Liver (tissue), 9 donors: ENCODE results near the gene TMEM178B. TPM values are rescaled to one million over a fixed set of nuclear protein-coding genes. Genes with fewer than 3 reads are reported as not detected.

Experiments
- DNase-seq: peaks from one replicate; pipeline ENCODE4 v3.0.0-alpha.2; 2017; ENCODE audit warnings: low spot score
- H3K27ac ChIP-seq, 2 donors: one replicate each; pipeline ENCODE4 v1.7.0; 2013; ENCODE audit warnings: inconsistent platforms in 2 of 2, low read length in 2 of 2, control low read depth in 1 of 2, low read depth in 1 of 2, mild to moderate bottlenecking in 1 of 2
- H3K27me3 ChIP-seq, 4 donors: one replicate each; pipeline versions ENCODE4 v1.6.1 to v1.7.0; 2013; ENCODE audit warnings: low read length in 3 of 4, inconsistent platforms in 1 of 4, mild to moderate bottlenecking in 1 of 4, moderate library complexity in 1 of 4; ENCODE audit not compliant: control insufficient read depth in 4 of 4, insufficient read depth in 4 of 4
- H3K36me3 ChIP-seq, 4 donors: one replicate each; pipeline versions ENCODE4 v1.6.1 to v1.7.0; 2013; ENCODE audit warnings: low read length in 3 of 4, mild to moderate bottlenecking in 3 of 4, low read depth in 1 of 4, moderate library complexity in 1 of 4; ENCODE audit not compliant: control insufficient read depth in 4 of 4, insufficient read depth in 3 of 4
- H3K4me1 ChIP-seq, 4 donors: one replicate each; pipeline versions ENCODE4 v1.6.1 to v1.7.0; 2013; ENCODE audit warnings: low read length in 3 of 4, mild to moderate bottlenecking in 3 of 4, moderate library complexity in 1 of 4; ENCODE audit not compliant: control insufficient read depth in 4 of 4, insufficient read depth in 4 of 4
- H3K4me3 ChIP-seq, 3 donors: one replicate each; pipeline versions ENCODE4 v1.6.1 to v1.7.0; 2013; ENCODE audit warnings: low read length in 3 of 3, control low read depth in 1 of 3, low read depth in 1 of 3, mild to moderate bottlenecking in 1 of 3
- H3K9ac ChIP-seq, 2 donors: one replicate each; pipeline ENCODE4 v1.7.0; 2013; ENCODE audit warnings: low read length in 2 of 2, mild to moderate bottlenecking in 2 of 2, moderate library complexity in 2 of 2, control low read depth in 1 of 2, low read depth in 1 of 2
- H3K9me3 ChIP-seq, 4 donors: one replicate each; pipeline versions ENCODE4 v1.6.1 to v1.7.0; 2013; ENCODE audit warnings: low read length in 3 of 4; ENCODE audit not compliant: control insufficient read depth in 4 of 4
- ATF3 ChIP-seq: IDR thresholded peaks from 2 replicates; pipeline ENCODE4 v1.6.1; 2016; ENCODE audit warnings: antibody characterized with exemption
- CTCF ChIP-seq: fragments of 150-350 bp; IDR thresholded peaks from 2 replicates; pipeline ENCODE4 v1.5.1; 2017; ENCODE audit warnings: improper control_type of control experiment, low read depth, low read length; ENCODE audit not compliant: missing input control
- EGR1 ChIP-seq, 2 donors: IDR thresholded peaks; 2 replicates each; pipeline ENCODE4 v1.6.1; 2016 to 2018; ENCODE audit warnings: antibody characterized with exemption in 2 of 2, low read depth in 2 of 2
- FOXA1 ChIP-seq: IDR thresholded peaks from 2 replicates; pipeline ENCODE4 v1.6.1; 2016; ENCODE audit warnings: antibody characterized with exemption
- FOXA2 ChIP-seq: IDR thresholded peaks from 2 replicates; pipeline ENCODE4 v1.6.1; 2016; ENCODE audit warnings: antibody characterized with exemption
- GABPA ChIP-seq, 2 donors: IDR thresholded peaks in 1 of 2; conservative IDR thresholded peaks in 1 of 2; 2 replicates each; pipeline ENCODE4 v1.6.1; 2016; ENCODE audit warnings: antibody characterized with exemption in 2 of 2, mild to moderate bottlenecking in 1 of 2, moderate library complexity in 1 of 2
- HNF4A ChIP-seq, 2 donors: conservative IDR thresholded peaks; 2 replicates each; pipeline ENCODE4 v1.6.1; 2016; ENCODE audit warnings: antibody characterized with exemption in 2 of 2, mild to moderate bottlenecking in 2 of 2
- HNF4G ChIP-seq: IDR thresholded peaks from 2 replicates; pipeline ENCODE4 v1.6.1; 2016; ENCODE audit warnings: antibody characterized with exemption
- JUND ChIP-seq, 2 donors: IDR thresholded peaks; 2 replicates each; pipeline ENCODE4 v1.6.1; 2016; ENCODE audit warnings: antibody characterized with exemption in 2 of 2
- MAX ChIP-seq: IDR thresholded peaks from 2 replicates; pipeline ENCODE4 v1.6.1; 2016; ENCODE audit warnings: antibody characterized with exemption
- NR2F2 ChIP-seq: IDR thresholded peaks from 2 replicates; pipeline ENCODE4 v1.6.1; 2016; ENCODE audit warnings: antibody characterized with exemption
- RAD21 ChIP-seq, 2 donors: IDR thresholded peaks; 2 replicates each; pipeline ENCODE4 v1.6.1; 2016; ENCODE audit warnings: antibody characterized with exemption in 2 of 2, mild to moderate bottlenecking in 2 of 2
- REST ChIP-seq: IDR thresholded peaks from 2 replicates; pipeline ENCODE4 v1.6.1; 2016; ENCODE audit warnings: antibody characterized with exemption, mild to moderate bottlenecking
- SP1 ChIP-seq: IDR thresholded peaks from 2 replicates; pipeline ENCODE4 v1.6.1; 2018; ENCODE audit warnings: antibody characterized with exemption, mild to moderate bottlenecking
- TAF1 ChIP-seq: conservative IDR thresholded peaks from 2 replicates; pipeline ENCODE4 v1.6.1; 2016; ENCODE audit warnings: antibody characterized with exemption, mild to moderate bottlenecking
- YY1 ChIP-seq: IDR thresholded peaks from 2 replicates; pipeline ENCODE4 v1.6.1; 2016; ENCODE audit warnings: antibody characterized with exemption, mild to moderate bottlenecking
- ZBTB33 ChIP-seq: IDR thresholded peaks from 2 replicates; pipeline ENCODE4 v1.6.1; 2016; ENCODE audit warnings: antibody characterized with exemption
- WGBS: extraction: QIAGEN DNeasy Blood & Tissue Kit; methylation state at CpG from one replicate; pipeline ENCODE4 v1.1.7; 2013; 5-methylcytosine and 5-hydroxymethylcytosine counted together
- polyA plus RNA-seq, 2 donors: library from polyadenylated mRNA; stranded (reverse) in 1 of 2; unstranded in 1 of 2; fragments of 200-250 nt in 1 of 2; fragments of >200 nt in 1 of 2; fragmentation: Nextera tagmentation in 1 of 2; extraction: Ambion mirVana in 1 of 2; gene quantifications; one replicate each; pipeline versions ENCODE4 v1.2.1 to v1.2.3, GENCODE V29; 2013 to 2015
- total RNA-seq, 2 donors: library from RNA; depleted of rRNA; stranded (reverse); fragments of >200 nt; gene quantifications; one replicate each; pipeline ENCODE4 v1.2.3, GENCODE V29; 2014
- donor health status: healthy.
- donor health status: healthy.
- donor health status: healthy.
- donor health status: healthy.
- donor health status: healthy.

Gene TMEM178B
- total and polyA plus RNA-seq, 4 donors = under 0.01 to 0.02 (median under 0.01) TPM; not detected in 1

- H3K36me3 ChIP-seq = no peaks in the 10 kb centered on the region
- 69% methylated on average over 2 of the region's 2 CpGs for WGBS
Observed at GRCh38 chr7:141436139-141436538, 362.3 kb downstream of the TMEM178B start.

More at GRCh38 chr7:141436139-141436538, 362.3 kb downstream of the TMEM178B start:
- H3K27ac ChIP-seq = no peak overlapping the region
- H3K9ac ChIP-seq = no peak overlapping the region
- no peaks in the 10 kb centered on the region for H3K4me1 ChIP-seq
- TF ChIP-seq HNF4A (conservative IDR thresholded peaks at IDR 0.05) (no peak), GABPA (IDR thresholded peaks at IDR 0.05 in 1 of 2, conservative IDR thresholded peaks at IDR 0.05 in 1 of 2) (no peak), EGR1 (IDR thresholded peaks at IDR 0.05; ENCODE audit: low read depth in 2 of 2) (no peak), MAX (no peak), REST (no peak), HNF4G (no peak), SP1 (no peak), CTCF (no peak), RAD21 (IDR thresholded peaks at IDR 0.05) (no peak), ZBTB33 (no peak), TAF1 (no peak), FOXA1 (no peak), FOXA2 (no peak), YY1 (no peak), JUND (IDR thresholded peaks at IDR 0.05) (no peak), ATF3 (no peak), NR2F2 (no peak)
- H3K4me3 ChIP-seq = no peak overlapping the region
- no peak for DNase-seq
- no peaks in the 10 kb centered on the region for H3K27me3 ChIP-seq
- no peaks in the 10 kb centered on the region for H3K9me3 ChIP-seq
